OCI-M1 (cell line): ENCODE data around the gene ZNF689.
"Not testable (repeated sequence)": the region's sequence is repeated elsewhere in the genome, so short reads cannot be mapped to it uniquely, and the experiment has no call there.

Experiments used
- DNase-seq: peaks from one replicate; lab custom pipeline; 2025; lab: John Stamatoyannopoulos, UW

Gene ZNF689

GRCh38 chr16:30636599-30636998 is 26.4 kb upstream of the ZNF689 start:
- no peak for DNase-seq

GRCh38 chr16:30633526-30633925 is 23.3 kb upstream of the ZNF689 start:
- no peak for DNase-seq

GRCh38 chr16:30632454-30632853 is 22.3 kb upstream of the ZNF689 start:
- not testable (repeated sequence) for DNase-seq

- peak; percentile 95 for DNase-seq
Measured at GRCh38 chr16:30628628-30629540, 18.7 kb upstream of the ZNF689 start.

GRCh38 chr16:30626236-30626635 is 16.0 kb upstream of the ZNF689 start:
- no peak for DNase-seq

- peak; percentile 36 for DNase-seq
Measured at GRCh38 chr16:30623536-30624283, 13.5 kb upstream of the ZNF689 start.

GRCh38 chr16:30622455-30623032 is 12.4 kb upstream of the ZNF689 start:
- peak; percentile 38 for DNase-seq

- DNase-seq = no peak
Measured at GRCh38 chr16:30621765-30622164, 11.6 kb upstream of the ZNF689 start.

GRCh38 chr16:30620169-30620568 is 10.0 kb upstream of the ZNF689 start:
- no peak for DNase-seq

GRCh38 chr16:30619638-30620037 is 9.4 kb upstream of the ZNF689 start:
- DNase-seq = no peak

- DNase-seq = no peak
Measured at GRCh38 chr16:30619202-30619601, 9.0 kb upstream of the ZNF689 start.

- DNase-seq = peak; percentile 67
Measured at GRCh38 chr16:30615358-30616091, 5.3 kb upstream of the ZNF689 start.

- DNase-seq = peak; percentile 75
Measured at GRCh38 chr16:30609002-30609925, 925 bp downstream of the ZNF689 start.

GRCh38 chr16:30606004-30606403 is 4.2 kb downstream of the ZNF689 start:
- DNase-seq = no peak

GRCh38 chr16:30605158-30605557 is 5.0 kb downstream of the ZNF689 start:
- no peak for DNase-seq

GRCh38 chr16:30604316-30604947 is 5.8 kb downstream of the ZNF689 start:
- no peak for DNase-seq

- no peak for DNase-seq
Measured at GRCh38 chr16:30603945-30604315, 6.3 kb downstream of the ZNF689 start.

- DNase-seq = no peak
Measured at GRCh38 chr16:30602616-30603277, 7.4 kb downstream of the ZNF689 start.

GRCh38 chr16:30601966-30602365 is 8.2 kb downstream of the ZNF689 start:
- peak; percentile 47 for DNase-seq

GRCh38 chr16:30600929-30601328 is 9.3 kb downstream of the ZNF689 start:
- no peak for DNase-seq
